Right lobe of liver (tissue), 6 donors: Measurements from ENCODE around the gene ZC2HC1B. TPM values are rescaled to one million over a fixed set of nuclear protein-coding genes. Genes with fewer than 3 reads are reported as not detected.
"Not testable (repeated sequence)": the region's sequence is repeated elsewhere in the genome, so short reads cannot be mapped to it uniquely, and the experiment has no call there.

Experiments used
- ATAC-seq, 4 donors: fragments of 200-7000 bp; cut with Tn5 transposase; one replicate each; pipeline ENCODE4 v1.9.1; 2020; ENCODE audit warnings: mild to moderate bottlenecking in 4 of 4, moderate library complexity in 4 of 4
- DNase-seq, 3 donors: peaks; one replicate each; pipeline ENCODE4 v3.0.0-alpha.2; 2020
- H3K27ac ChIP-seq, 3 donors: fragments of 200-600 bp; one replicate each; pipeline ENCODE4 v1.8.0; 2022
- H3K27me3 ChIP-seq, 2 donors: fragments of 200-600 bp; one replicate each; pipeline ENCODE4 v1.8.0; 2022
- H3K36me3 ChIP-seq, 4 donors: fragments of 200-600 bp; sonication (generic) in 1 of 4; one replicate each; pipeline versions ENCODE4 v1.5.1 to v1.8.0; 2017 to 2022; ENCODE audit warnings: control low read depth in 1 of 4
- H3K4me1 ChIP-seq, 4 donors: fragments of 200-600 bp; sonication (generic) in 1 of 4; one replicate each; pipeline versions ENCODE4 v1.5.1 to v1.8.0; 2017 to 2022; ENCODE audit warnings: control low read depth in 1 of 4
- H3K4me3 ChIP-seq, 3 donors: fragments of 200-600 bp; one replicate each; pipeline ENCODE4 v1.8.0; 2022
- H3K9me3 ChIP-seq, 4 donors: fragments of 200-600 bp; sonication (generic) in 1 of 4; one replicate each; pipeline versions ENCODE4 v1.5.1 to v1.8.0; 2017 to 2022; ENCODE audit warnings: control low read depth in 1 of 4
- CTCF ChIP-seq, 4 donors: fragments of 200-600 bp in 3 of 4; fragments of 450-650 bp in 1 of 4; IDR thresholded peaks; one replicate each; pipeline versions ENCODE4 v1.5.1 to v1.8.0; 2016 to 2022; ENCODE audit warnings: antibody characterized with exemption in 4 of 4, mild to moderate bottlenecking in 2 of 4
- POLR2A ChIP-seq: fragments of 450-650 bp; IDR thresholded peaks from one replicate; pipeline ENCODE4 v1.6.1; 2017; ENCODE audit warnings: antibody characterized with exemption, mild to moderate bottlenecking
- WGBS: methylation state at CpG from one replicate; pipeline ENCODE4 v1.1.6; 2018; ENCODE audit warnings: low coverage, low lambda C conversion rate; ENCODE audit not compliant: insufficient coverage; ENCODE audit errors: missing lambda C conversion rate; 5-methylcytosine and 5-hydroxymethylcytosine counted together
- intact Hi-C, 2 donors: fragments of 100-400 bp; cut with DNase I; formaldehyde crosslinking; loops; one replicate each; pipeline versions ENCODE4 v1.11.2 to v1.14.1; 2022
- total RNA-seq, 6 experiments: library from RNA; depleted of rRNA in 2 of 6; stranded (reverse); fragments of >200 nt in 2 of 6; fragmentation: NEBNext Ultra II Directional in 3 of 6; extraction: Animal tissue kit (Norgen Biotek cat#: 25700) in 3 of 6; gene quantifications; one replicate each; pipeline versions ENCODE4 v1.1.0 to v1.2.4, GENCODE V29; 2016 to 2023
- donor health status: DM: no; HTN: yes; CAD: no.
- donor health status: DM: no; HTN: no; CAD: no.
- donor health status: DM: no; HTN: no; CAD: no.
- donor health status: DM: no; HTN: yes; CAD: no.
- donor health status: DM: no; HTN: yes; CAD: no.

The ZC2HC1B gene
- total RNA-seq, 6 experiments from 2014 or later = not detected

- intact Hi-C loops = no loop called here
- no CpG with 5 or more reads among the region's 2 CpGs for WGBS
- no peaks in the 10 kb centered on the region for H3K36me3 ChIP-seq
- no peaks in the 10 kb centered on the region for H3K9me3 ChIP-seq
- H3K27ac ChIP-seq = no peak overlapping the region
- no peaks in the 10 kb centered on the region for H3K27me3 ChIP-seq
- DNase-seq (no peak), ATAC-seq (no peak)
- TF ChIP-seq CTCF (IDR thresholded peaks at IDR 0.05) (no peak), POLR2A (no peak)
- no peak overlapping the region for H3K4me3 ChIP-seq
- H3K4me1 ChIP-seq = no peaks in the 10 kb centered on the region
These were observed 38.6 kb downstream of the ZC2HC1B start for GRCh38 chr6:143902827-143903226.

- DNase-seq (no peak), ATAC-seq (no peak)
- H3K36me3 ChIP-seq = no peaks in the 10 kb centered on the region
- TF ChIP-seq POLR2A = no peak
- TF ChIP-seq CTCF (IDR thresholded peaks at IDR 0.05) = no peak
- no peak overlapping the region for H3K4me3 ChIP-seq
- no peaks in the 10 kb centered on the region for H3K27me3 ChIP-seq
- H3K27ac ChIP-seq = no peak overlapping the region
- no peaks in the 10 kb centered on the region for H3K4me1 ChIP-seq
- H3K9me3 ChIP-seq = no peaks in the 10 kb centered on the region
- 100% methylated on average over 1 of the region's 1 CpG for WGBS
- intact Hi-C loops = no loop called here
These were observed 46.8 kb downstream of the ZC2HC1B start for GRCh38 chr6:143911028-143911427.

- Histone ChIP-seq H3K4me1 (no peaks in the 10 kb centered on the region), H3K36me3 (no peaks in the 10 kb centered on the region), H3K27ac (no peak overlapping the region), H3K27me3 (no peaks in the 10 kb centered on the region), H3K4me3 (no peak overlapping the region), H3K9me3 (peaks cover 0 to under 1% (median 0%) of the 10 kb centered on the region in 4 donors)
- no peak for TF ChIP-seq POLR2A
- TF ChIP-seq CTCF (IDR thresholded peaks at IDR 0.05) = no peak
- intact Hi-C loops = no loop called here
- DNase-seq (no peak), ATAC-seq (no peak)
- WGBS = no CpG with 5 or more reads among the region's 1 CpG
These were observed 48.4 kb downstream of the ZC2HC1B start for GRCh38 chr6:143912671-143913070.

- H3K4me1 ChIP-seq, H3K36me3 ChIP-seq, H3K27me3 ChIP-seq, H3K4me3 ChIP-seq, H3K27ac ChIP-seq, ATAC-seq, H3K9me3 ChIP-seq, intact Hi-C loops, DNase-seq: not testable (repeated sequence)
- WGBS = 79% methylated on average over 3 of the region's 4 CpGs
These were observed 52.8 kb downstream of the ZC2HC1B start for GRCh38 chr6:143917026-143917425.

- intact Hi-C loops = no loop called here
- Histone ChIP-seq H3K4me1 (no peaks in the 10 kb centered on the region), H3K36me3 (no peaks in the 10 kb centered on the region), H3K9me3 (no peaks in the 10 kb centered on the region), H3K27ac (no peak overlapping the region), H3K27me3 (no peaks in the 10 kb centered on the region), H3K4me3 (no peak overlapping the region)
- no peak for TF ChIP-seq POLR2A
- TF ChIP-seq CTCF (IDR thresholded peaks at IDR 0.05) = no peak
- ATAC-seq (no peak), DNase-seq (no peak)
- 70% methylated on average over 1 of the region's 1 CpG for WGBS
These were observed 64.6 kb downstream of the ZC2HC1B start for GRCh38 chr6:143928853-143929252.
